ENCODE measurements around the gene TCOF1. TPM values are rescaled to one million over a fixed set of nuclear protein-coding genes. Genes with fewer than 3 reads are reported as not detected.
A peak's percentile ranks its signal among the peaks of the same experiment; 100 is the strongest.

Gene TCOF1
- total RNA-seq, 1 donor from 2014 or later, result 19.3 TPM

- no peak for DNase-seq
- Histone ChIP-seq H3K27me3 (ENCODE audit: low read depth) (no peaks in the 10 kb centered on the region), H3K9me3 (replicated peaks) (no peaks in the 10 kb centered on the region), H3K36me3 (peaks cover 36% of the 10 kb centered on the region), H3K27ac (replicated peaks) (no peak overlapping the region), H3K4me1 (peaks cover 33% of the 10 kb centered on the region), H3K4me3 (no peak overlapping the region)
- intact Hi-C loops (cut with micrococcal nuclease), result no loop called here
- no peak for TF ChIP-seq CTCF (IDR thresholded peaks at IDR 0.05; ENCODE audit: borderline replicate concordance)
Observed at GRCh38 chr5:150404121-150404520, 46.6 kb downstream of the TCOF1 start.

- Histone ChIP-seq H3K4me3 (no peak overlapping the region), H3K27ac (replicated peaks) (no peak overlapping the region), H3K27me3 (ENCODE audit: low read depth) (no peaks in the 10 kb centered on the region), H3K36me3 (peaks cover 32% of the 10 kb centered on the region), H3K4me1 (peaks cover 37% of the 10 kb centered on the region), H3K9me3 (replicated peaks) (no peaks in the 10 kb centered on the region)
- intact Hi-C loops (cut with micrococcal nuclease), result no loop called here
- no peak for TF ChIP-seq CTCF (IDR thresholded peaks at IDR 0.05; ENCODE audit: borderline replicate concordance)
- DNase-seq, result no peak
Observed at GRCh38 chr5:150404535-150404934, 47.0 kb downstream of the TCOF1 start.

- Histone ChIP-seq H3K9me3 (replicated peaks) (no peaks in the 10 kb centered on the region), H3K4me3 (no peak overlapping the region), H3K4me1 (peaks cover 41% of the 10 kb centered on the region), H3K27me3 (ENCODE audit: low read depth) (no peaks in the 10 kb centered on the region), H3K36me3 (peaks cover 25% of the 10 kb centered on the region), H3K27ac (replicated peaks) (no peak overlapping the region)
- intact Hi-C loops (cut with micrococcal nuclease), result no loop called here
- no peak for DNase-seq
- TF ChIP-seq CTCF (IDR thresholded peaks at IDR 0.05; ENCODE audit: borderline replicate concordance), result no peak
Observed at GRCh38 chr5:150404941-150405816, 47.7 kb downstream of the TCOF1 start.

- H3K4me1 ChIP-seq, result peaks cover 51% of the 10 kb centered on the region
- H3K27me3 ChIP-seq (ENCODE audit: low read depth), result no peaks in the 10 kb centered on the region
- H3K27ac ChIP-seq (replicated peaks), result no peak overlapping the region
- intact Hi-C loops (cut with micrococcal nuclease), result no loop called here
- H3K36me3 ChIP-seq, result peaks cover 16% of the 10 kb centered on the region
- TF ChIP-seq CTCF (IDR thresholded peaks at IDR 0.05; ENCODE audit: borderline replicate concordance), result no peak
- DNase-seq, result no peak
- H3K4me3 ChIP-seq, result no peak overlapping the region
- H3K9me3 ChIP-seq (replicated peaks), result no peaks in the 10 kb centered on the region
Observed at GRCh38 chr5:150406103-150406722, 48.7 kb downstream of the TCOF1 start.

- intact Hi-C loops (cut with micrococcal nuclease), result no loop called here
- H3K27ac ChIP-seq (replicated peaks), result peak overlapping the region; percentile 89
- no peaks in the 10 kb centered on the region for H3K27me3 ChIP-seq (ENCODE audit: low read depth)
- no peak overlapping the region for H3K4me3 ChIP-seq
- no peak for TF ChIP-seq CTCF (IDR thresholded peaks at IDR 0.05; ENCODE audit: borderline replicate concordance)
- peaks cover 16% of the 10 kb centered on the region for H3K36me3 ChIP-seq
- H3K4me1 ChIP-seq, result peaks cover 56% of the 10 kb centered on the region
- no peaks in the 10 kb centered on the region for H3K9me3 ChIP-seq (replicated peaks)
- no peak for DNase-seq
Observed at GRCh38 chr5:150406723-150407095, 49.2 kb downstream of the TCOF1 start.

Data from left ventricle myocardium inferior (tissue), 1 donor.